ENCODE data around the gene FBH1.

The FBH1 gene

GRCh38 chr10:5983774-5984173, 93.7 kb downstream of the FBH1 start:
- no peak for DNase-seq (ENCODE audit: low spot score)
- H3K36me3 Mint-ChIP-seq (ENCODE audit: low read depth), result no peaks in the 10 kb centered on the region
- peaks cover 11% of the 10 kb centered on the region for H3K4me1 Mint-ChIP-seq (ENCODE audit: low read depth)
- H3K4me3 Mint-ChIP-seq, result no peak overlapping the region
- H3K27ac Mint-ChIP-seq, result no peak overlapping the region
- no peaks in the 10 kb centered on the region for H3K9me3 Mint-ChIP-seq
- peaks cover 11% of the 10 kb centered on the region for H3K27me3 Mint-ChIP-seq (ENCODE audit: low read depth)

DNA sequence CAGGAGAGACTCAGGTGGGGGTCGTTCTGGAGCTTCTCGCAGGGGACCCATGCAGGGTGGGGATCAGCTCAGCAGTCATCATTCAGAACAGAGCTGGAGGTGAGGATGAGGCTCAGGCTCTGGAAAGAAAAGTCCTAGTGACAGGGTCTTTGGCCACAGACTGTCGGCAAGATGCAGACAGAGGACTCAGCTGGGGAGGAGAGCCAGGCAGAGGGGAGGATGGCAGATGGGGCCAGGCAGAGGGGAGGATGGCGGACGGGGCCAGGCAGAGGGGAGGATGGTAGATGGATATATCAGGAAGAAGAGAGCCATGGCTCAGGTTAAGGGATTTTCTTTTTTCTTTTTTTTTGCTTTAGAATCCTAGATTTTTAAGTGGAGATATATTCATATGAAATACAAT, 95.0 kb downstream of the FBH1 start:
- Mint-ChIP-seq H3K4me3 (no peak overlapping the region), H3K27ac (no peak overlapping the region), H3K36me3 (ENCODE audit: low read depth) (no peaks in the 10 kb centered on the region), H3K9me3 (no peaks in the 10 kb centered on the region), H3K4me1 (ENCODE audit: low read depth) (peaks cover 11% of the 10 kb centered on the region), H3K27me3 (ENCODE audit: low read depth) (peaks cover 9% of the 10 kb centered on the region)
- no peak for DNase-seq (ENCODE audit: low spot score)

All from T-helper 2 cell treated with Interferon-gamma antibody and Interleukin-4, amounts not matched to agents 5 μg/mL and 100 μg/mL, for 36 hours (primary cell).